SK-N-DZ (cell line): ENCODE data around the gene ALOX15.

Experiments
- small RNA-seq, 2 experiments: library from RNA; depleted of rRNA; stranded (forward); fragments of <200 nt; gene quantifications; one replicate each; pipeline ENCODE3, GENCODE V24; 2014

Gene ALOX15

Small RNAs within 50 kb of the gene (small RNA-seq; reads per million reads assigned to genes)
- gene RNU6-955P = 0 reads per million in 2 experiments
